ENCODE measurements around the gene DNAJB1. TPM values are rescaled to one million over a fixed set of nuclear protein-coding genes. Genes with fewer than 3 reads are reported as not detected.

DNAJB1 gene
- total and polyA plus RNA-seq, 2 of the 13 experiments (the other 11 are each of a cell fraction or from before 2014, with no cell fraction given) = 87.5 to 97.3 TPM

DNA sequence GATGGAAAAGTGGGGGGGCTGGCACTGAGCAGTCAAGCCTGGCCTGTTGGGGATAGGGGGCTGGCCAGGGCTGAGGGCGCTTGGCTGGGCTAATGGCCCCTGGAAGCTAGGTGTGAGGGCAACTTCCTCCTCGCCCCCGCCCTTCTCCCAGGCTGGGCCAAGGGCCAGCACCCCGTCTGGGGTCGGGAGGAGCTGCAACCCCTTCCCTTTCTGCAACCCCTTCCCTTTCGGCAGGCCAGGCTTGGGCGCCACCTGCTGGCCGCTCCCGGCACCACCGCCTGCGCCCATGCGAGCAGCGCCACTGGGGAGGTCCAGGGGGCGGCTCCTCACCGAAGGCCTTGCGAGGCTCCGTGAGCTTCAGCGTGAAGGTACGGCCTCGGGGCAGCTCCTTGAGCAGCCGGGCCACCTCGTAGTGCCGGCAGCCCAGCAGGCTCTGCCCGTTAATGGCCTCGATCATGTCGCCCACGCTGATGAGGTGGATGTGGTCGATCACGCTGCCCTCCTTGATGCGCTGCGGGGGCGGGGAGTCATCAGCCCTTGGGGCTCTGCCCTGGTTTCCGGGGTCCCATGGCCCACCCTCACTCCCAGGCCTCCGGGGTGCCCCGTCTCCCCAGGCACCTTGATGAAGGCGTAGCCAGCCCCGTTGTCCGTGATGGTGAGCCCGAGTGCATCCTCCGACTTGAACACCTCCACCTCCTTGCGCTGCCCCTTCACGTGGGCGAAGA lies 38.1 kb downstream of the DNAJB1 start (continued):
- no peak for TF ChIP-seq TP53 (CRISPR knock-in tag; conservative IDR thresholded peaks at IDR 0.05)
- TF ChIP-seq, protein P1, sequence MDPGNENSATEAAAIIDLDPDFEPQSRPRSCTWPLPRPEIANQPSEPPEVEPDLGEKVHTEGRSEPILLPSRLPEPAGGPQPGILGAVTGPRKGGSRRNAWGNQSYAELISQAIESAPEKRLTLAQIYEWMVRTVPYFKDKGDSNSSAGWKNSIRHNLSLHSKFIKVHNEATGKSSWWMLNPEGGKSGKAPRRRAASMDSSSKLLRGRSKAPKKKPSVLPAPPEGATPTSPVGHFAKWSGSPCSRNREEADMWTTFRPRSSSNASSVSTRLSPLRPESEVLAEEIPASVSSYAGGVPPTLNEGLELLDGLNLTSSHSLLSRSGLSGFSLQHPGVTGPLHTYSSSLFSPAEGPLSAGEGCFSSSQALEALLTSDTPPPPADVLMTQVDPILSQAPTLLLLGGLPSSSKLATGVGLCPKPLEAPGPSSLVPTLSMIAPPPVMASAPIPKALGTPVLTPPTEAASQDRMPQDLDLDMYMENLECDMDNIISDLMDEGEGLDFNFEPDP (CRISPR knock-in tag; conservative IDR thresholded peaks at IDR 0.05) = no peak
- TF ChIP-seq ZNF788 (CRISPR knock-in tag; IDR thresholded peaks at IDR 0.05; ENCODE audit: borderline replicate concordance) = no peak
- TF ChIP-seq AGO1 (IDR thresholded peaks at IDR 0.05; ENCODE audit: low read depth, low read length, poor library complexity, severe bottlenecking) = no peak
- no peak for TF ChIP-seq TBP (CRISPR knock-in tag; IDR thresholded peaks at IDR 0.05)
- no peak for TF ChIP-seq ZNF318 (CRISPR knock-in tag; IDR thresholded peaks at IDR 0.05)
- TF ChIP-seq ZFYVE20 (CRISPR knock-in tag; IDR thresholded peaks at IDR 0.05; ENCODE audit: borderline replicate concordance, low read depth) = no peak
- no peak for TF ChIP-seq ZBTB46 (CRISPR knock-in tag; IDR thresholded peaks at IDR 0.05; ENCODE audit: borderline replicate concordance)
- TF ChIP-seq HOXA9 (CRISPR knock-in tag; IDR thresholded peaks at IDR 0.05; ENCODE audit: borderline replicate concordance) = no peak
- no peak for TF ChIP-seq PITX1 (CRISPR knock-in tag; IDR thresholded peaks at IDR 0.05)
- no peak for TF ChIP-seq HNRNPL (IDR thresholded peaks at IDR 0.05; ENCODE audit: low read depth, low read length)
- TF ChIP-seq HDAC6 (IDR thresholded peaks at IDR 0.05; ENCODE audit: low read depth, low read length) = no peak
- TF ChIP-seq NCOR1 (IDR thresholded peaks at IDR 0.05; ENCODE audit: borderline replicate concordance, low read length) = no peak
- no peak for TF ChIP-seq CENPX (CRISPR knock-in tag; IDR thresholded peaks at IDR 0.05)
- no peak for TF ChIP-seq ZNF496 (CRISPR knock-in tag; IDR thresholded peaks at IDR 0.05; ENCODE audit: insufficient replicate concordance)
- TF ChIP-seq IKZF4 (CRISPR knock-in tag; IDR thresholded peaks at IDR 0.05; ENCODE audit: borderline replicate concordance, low read depth, not compliant biosample characterization) = no peak
- TF ChIP-seq TOPORS (CRISPR knock-in tag; IDR thresholded peaks at IDR 0.05) = no peak
- TF ChIP-seq MIER2 (CRISPR knock-in tag; IDR thresholded peaks at IDR 0.05) = no peak
